ENCODE results near the gene CCDC158. TPM values are rescaled to one million over a fixed set of nuclear protein-coding genes. Genes with fewer than 3 reads are reported as not detected.

CCDC158 gene
- total and polyA plus RNA-seq, 4 donors, result 0.63 to 1.9 (median 1.4) TPM

GRCh38 chr4:76280488-76281441, 140.2 kb downstream of the CCDC158 start:
- WGBS, 2 donors, result 87 to 90% methylated on average over 6 of the region's 6 CpGs
- Histone ChIP-seq H3K4me1 (ENCODE audit: control insufficient read depth in 1 of 2, insufficient read depth in 2 of 2, low read length in 2 of 2) (no peaks in the 10 kb centered on the region), H3K36me3 (ENCODE audit: control insufficient read depth in 1 of 2, insufficient read depth in 2 of 2, low read length in 1 of 2) (peaks cover 0 to 2% of the 10 kb centered on the region in 2 donors), H3K9me3 (ENCODE audit: control insufficient read depth, low read length) (peaks cover 1% of the 10 kb centered on the region), H3K4me3 (ENCODE audit: low read length in 2 of 2) (no peak overlapping the region), H3K27me3 (ENCODE audit: control insufficient read depth in 1 of 2, insufficient read depth in 2 of 2, low read length in 1 of 2) (no peaks in the 10 kb centered on the region), H3K27ac (ENCODE audit: low read depth in 1 of 2, low read length in 2 of 2) (no peak overlapping the region)
- DNase-seq (no peak), ATAC-seq (ENCODE audit: low FRiP score) (no peak)
- intact Hi-C loops (cut with DNase I), result no loop called here

- no peaks in the 10 kb centered on the region for H3K4me1 ChIP-seq (ENCODE audit: control insufficient read depth in 1 of 2, insufficient read depth in 2 of 2, low read length in 2 of 2)
- H3K9me3 ChIP-seq (ENCODE audit: control insufficient read depth, low read length), result peaks cover 1% of the 10 kb centered on the region
- H3K27ac ChIP-seq (ENCODE audit: low read depth in 1 of 2, low read length in 2 of 2), result no peak overlapping the region
- intact Hi-C loops (cut with DNase I), result no loop called here
- ATAC-seq (ENCODE audit: low FRiP score) (no peak), DNase-seq (no peak)
- no peaks in the 10 kb centered on the region for H3K27me3 ChIP-seq (ENCODE audit: control insufficient read depth in 1 of 2, insufficient read depth in 2 of 2, low read length in 1 of 2)
- 77 to 79% methylated on average over 4 of the region's 4 CpGs for WGBS, 2 donors
- H3K36me3 ChIP-seq (ENCODE audit: control insufficient read depth in 1 of 2, insufficient read depth in 2 of 2, low read length in 1 of 2), result peaks cover 0 to 2% of the 10 kb centered on the region in 2 donors
- H3K4me3 ChIP-seq (ENCODE audit: low read length in 2 of 2), result no peak overlapping the region
These were observed 141.5 kb downstream of the CCDC158 start for GRCh38 chr4:76279462-76279861.

- Histone ChIP-seq H3K9me3 (ENCODE audit: control insufficient read depth, low read length) (peaks cover 1% of the 10 kb centered on the region), H3K27me3 (ENCODE audit: control insufficient read depth in 1 of 2, insufficient read depth in 2 of 2, low read length in 1 of 2) (no peaks in the 10 kb centered on the region), H3K4me3 (ENCODE audit: low read length in 2 of 2) (no peak overlapping the region), H3K4me1 (ENCODE audit: control insufficient read depth in 1 of 2, insufficient read depth in 2 of 2, low read length in 2 of 2) (no peaks in the 10 kb centered on the region), H3K27ac (ENCODE audit: low read depth in 1 of 2, low read length in 2 of 2) (no peak overlapping the region), H3K36me3 (ENCODE audit: control insufficient read depth in 1 of 2, insufficient read depth in 2 of 2, low read length in 1 of 2) (peaks cover 0 to 2% of the 10 kb centered on the region in 2 donors)
- 69 to 71% methylated on average over 1 of the region's 1 CpG for WGBS, 2 donors
- ATAC-seq (ENCODE audit: low FRiP score) (no peak), DNase-seq (no peak)
- intact Hi-C loops (cut with DNase I), result no loop called here
These were observed 142.4 kb downstream of the CCDC158 start for GRCh38 chr4:76278583-76278982.

- Histone ChIP-seq H3K27me3 (ENCODE audit: control insufficient read depth in 1 of 2, insufficient read depth in 2 of 2, low read length in 1 of 2) (no peaks in the 10 kb centered on the region), H3K4me1 (ENCODE audit: control insufficient read depth in 1 of 2, insufficient read depth in 2 of 2, low read length in 2 of 2) (no peaks in the 10 kb centered on the region), H3K27ac (ENCODE audit: low read depth in 1 of 2, low read length in 2 of 2) (no peak overlapping the region), H3K36me3 (ENCODE audit: control insufficient read depth in 1 of 2, insufficient read depth in 2 of 2, low read length in 1 of 2) (no peaks in the 10 kb centered on the region), H3K9me3 (ENCODE audit: control insufficient read depth, low read length) (no peaks in the 10 kb centered on the region), H3K4me3 (ENCODE audit: low read length in 2 of 2) (no peak overlapping the region)
- WGBS, 2 donors, result 91 to 96% methylated on average over 1 of the region's 1 CpG
- ATAC-seq (ENCODE audit: low FRiP score) (no peak), DNase-seq (no peak)
- intact Hi-C loops (cut with DNase I), result no loop called here
These were observed 143.3 kb downstream of the CCDC158 start for GRCh38 chr4:76277667-76278066.

- H3K27me3 ChIP-seq (ENCODE audit: control insufficient read depth in 1 of 2, insufficient read depth in 2 of 2, low read length in 1 of 2), result no peaks in the 10 kb centered on the region
- H3K4me3 ChIP-seq (ENCODE audit: low read length in 2 of 2), result no peak overlapping the region
- intact Hi-C loops (cut with DNase I), result no loop called here
- no peaks in the 10 kb centered on the region for H3K4me1 ChIP-seq (ENCODE audit: control insufficient read depth in 1 of 2, insufficient read depth in 2 of 2, low read length in 2 of 2)
- no peak for DNase-seq
- WGBS, 2 donors, result 88 to 93% methylated on average over 9 of the region's 9 CpGs
- H3K36me3 ChIP-seq (ENCODE audit: control insufficient read depth in 1 of 2, insufficient read depth in 2 of 2, low read length in 1 of 2), result no peaks in the 10 kb centered on the region
- H3K27ac ChIP-seq (ENCODE audit: low read depth in 1 of 2, low read length in 2 of 2), result no peak overlapping the region
- no peak for ATAC-seq (ENCODE audit: low FRiP score)
- no peaks in the 10 kb centered on the region for H3K9me3 ChIP-seq (ENCODE audit: control insufficient read depth, low read length)
These were observed 144.1 kb downstream of the CCDC158 start for GRCh38 chr4:76276813-76277212.

- no peak overlapping the region for H3K27ac ChIP-seq (ENCODE audit: low read depth in 1 of 2, low read length in 2 of 2)
- H3K27me3 ChIP-seq (ENCODE audit: control insufficient read depth in 1 of 2, insufficient read depth in 2 of 2, low read length in 1 of 2), result no peaks in the 10 kb centered on the region
- no peak overlapping the region for H3K4me3 ChIP-seq (ENCODE audit: low read length in 2 of 2)
- 67 to 72% methylated on average over 3 of the region's 3 CpGs for WGBS, 2 donors
- H3K9me3 ChIP-seq (ENCODE audit: control insufficient read depth, low read length), result no peaks in the 10 kb centered on the region
- ATAC-seq (ENCODE audit: low FRiP score), result no peak
- H3K36me3 ChIP-seq (ENCODE audit: control insufficient read depth in 1 of 2, insufficient read depth in 2 of 2, low read length in 1 of 2), result no peaks in the 10 kb centered on the region
- DNase-seq, result no peak
- intact Hi-C loops (cut with DNase I), result no loop called here
- no peaks in the 10 kb centered on the region for H3K4me1 ChIP-seq (ENCODE audit: control insufficient read depth in 1 of 2, insufficient read depth in 2 of 2, low read length in 2 of 2)
These were observed 145.3 kb downstream of the CCDC158 start for GRCh38 chr4:76275486-76276124.

GRCh38 chr4:76272999-76273398, 147.9 kb downstream of the CCDC158 start:
- no peaks in the 10 kb centered on the region for H3K36me3 ChIP-seq (ENCODE audit: control insufficient read depth in 1 of 2, insufficient read depth in 2 of 2, low read length in 1 of 2)
- ATAC-seq (ENCODE audit: low FRiP score), result no peak
- H3K4me1 ChIP-seq (ENCODE audit: control insufficient read depth in 1 of 2, insufficient read depth in 2 of 2, low read length in 2 of 2), result no peaks in the 10 kb centered on the region
- 73 to 87% methylated on average over 5 of the region's 5 CpGs for WGBS, 2 donors
- H3K4me3 ChIP-seq (ENCODE audit: low read length in 2 of 2), result no peak overlapping the region
- intact Hi-C loops (cut with DNase I), result no loop called here
- DNase-seq, result no peak
- no peaks in the 10 kb centered on the region for H3K9me3 ChIP-seq (ENCODE audit: control insufficient read depth, low read length)
- no peaks in the 10 kb centered on the region for H3K27me3 ChIP-seq (ENCODE audit: control insufficient read depth in 1 of 2, insufficient read depth in 2 of 2, low read length in 1 of 2)
- no peak overlapping the region for H3K27ac ChIP-seq (ENCODE audit: low read depth in 1 of 2, low read length in 2 of 2)

- 30 to 70% methylated on average over 1 of the region's 1 CpG for WGBS, 2 donors
- H3K9me3 ChIP-seq (ENCODE audit: control insufficient read depth, low read length), result no peaks in the 10 kb centered on the region
- DNase-seq (no peak), ATAC-seq (ENCODE audit: low FRiP score) (no peak)
- no peaks in the 10 kb centered on the region for H3K4me1 ChIP-seq (ENCODE audit: control insufficient read depth in 1 of 2, insufficient read depth in 2 of 2, low read length in 2 of 2)
- no peaks in the 10 kb centered on the region for H3K27me3 ChIP-seq (ENCODE audit: control insufficient read depth in 1 of 2, insufficient read depth in 2 of 2, low read length in 1 of 2)
- H3K4me3 ChIP-seq (ENCODE audit: low read length in 2 of 2), result no peak overlapping the region
- H3K27ac ChIP-seq (ENCODE audit: low read depth in 1 of 2, low read length in 2 of 2), result no peak overlapping the region
- intact Hi-C loops (cut with DNase I), result no loop called here
- H3K36me3 ChIP-seq (ENCODE audit: control insufficient read depth in 1 of 2, insufficient read depth in 2 of 2, low read length in 1 of 2), result no peaks in the 10 kb centered on the region
These were observed 148.4 kb downstream of the CCDC158 start for GRCh38 chr4:76272582-76272981.

- DNase-seq (no peak), ATAC-seq (ENCODE audit: low FRiP score) (no peak)
- Histone ChIP-seq H3K4me3 (ENCODE audit: low read length in 2 of 2) (no peak overlapping the region), H3K36me3 (ENCODE audit: control insufficient read depth in 1 of 2, insufficient read depth in 2 of 2, low read length in 1 of 2) (no peaks in the 10 kb centered on the region), H3K4me1 (ENCODE audit: control insufficient read depth in 1 of 2, insufficient read depth in 2 of 2, low read length in 2 of 2) (no peaks in the 10 kb centered on the region), H3K27me3 (ENCODE audit: control insufficient read depth in 1 of 2, insufficient read depth in 2 of 2, low read length in 1 of 2) (no peaks in the 10 kb centered on the region), H3K9me3 (ENCODE audit: control insufficient read depth, low read length) (no peaks in the 10 kb centered on the region), H3K27ac (ENCODE audit: low read depth in 1 of 2, low read length in 2 of 2) (no peak overlapping the region)
- intact Hi-C loops (cut with DNase I), result no loop called here
These were observed 148.9 kb downstream of the CCDC158 start for GRCh38 chr4:76272073-76272472.
